Hematopoietic multipotent progenitor cell treated with erythropoietin and hydrocortisone succinate and interleukin-3 and kit ligand, for 17 days (in vitro differentiated cells): ENCODE measurements around the gene PSG7.
"Not testable (repeated sequence)": the region's sequence is repeated elsewhere in the genome, so short reads cannot be mapped to it uniquely, and the experiment has no call there.

Source experiments
- DNase-seq: peaks from one replicate; pipeline ENCODE4 v3.0.0-alpha.2; 2015; ENCODE audit warnings: low spot score

Gene PSG7

DNA sequence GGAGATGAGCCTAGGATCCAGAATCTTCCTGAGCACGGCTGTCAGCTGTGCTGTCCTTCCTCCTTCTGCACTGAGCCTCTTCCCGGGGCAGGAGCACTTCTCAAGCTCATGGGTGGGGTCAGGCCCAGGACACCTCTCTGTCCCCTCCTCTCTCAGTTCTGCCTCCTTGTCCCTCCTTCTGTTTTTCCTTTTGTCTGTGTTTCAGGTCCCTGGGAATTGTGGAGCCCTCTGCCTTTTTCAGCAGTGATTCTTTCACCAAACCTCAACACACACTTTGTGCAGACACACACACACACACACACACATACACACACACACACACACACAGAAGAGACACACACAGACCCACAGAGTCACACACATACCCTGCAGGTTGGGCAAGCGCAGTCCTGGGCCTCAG is at the start of gene PSG7:
Gene PSG7, minus strand, starts transcription at position 101 of the 400 bp plus-strand sequence. CDS start 131 bp downstream, outside the sequence.
- DNase-seq: not testable (repeated sequence)

DNA sequence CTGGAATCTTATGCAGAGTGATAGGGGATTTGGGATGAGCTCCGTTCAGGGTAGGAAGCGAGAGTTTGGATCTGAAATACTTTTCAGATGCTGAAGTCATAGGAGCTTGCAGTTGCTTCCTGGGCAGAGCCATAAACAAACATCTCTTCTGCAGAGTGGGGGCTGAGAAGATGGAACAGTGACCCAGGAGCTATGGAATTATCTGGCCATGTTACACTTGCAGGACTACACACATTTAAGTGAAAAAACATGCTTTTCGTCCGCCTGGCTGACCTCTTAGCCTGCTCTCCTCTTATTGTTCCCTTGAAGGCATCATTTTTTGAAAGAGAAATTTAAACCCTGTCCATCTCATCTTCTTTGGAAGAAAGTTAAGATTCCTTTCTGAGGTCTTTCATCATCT is 48.6 kb upstream of the PSG7 start:
- no peak for DNase-seq

DNA sequence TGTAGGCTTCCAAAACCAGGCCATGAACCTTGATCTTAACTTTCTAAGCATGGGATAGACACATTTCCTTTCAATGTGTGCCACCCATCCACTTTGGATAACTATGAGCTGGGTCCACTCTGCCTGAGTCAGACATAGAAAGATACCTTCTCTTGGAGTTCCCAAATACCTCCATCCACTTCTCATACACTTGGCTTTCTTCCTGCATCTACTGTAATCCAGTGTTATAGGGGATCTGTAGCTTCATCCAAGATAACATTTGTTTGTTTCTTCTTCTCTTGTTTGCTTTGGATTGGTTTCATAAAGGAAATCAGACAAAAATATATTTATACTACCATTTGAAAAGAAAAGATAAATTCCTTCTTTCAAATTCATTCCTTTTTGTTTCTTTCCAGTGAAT is 45.1 kb upstream of the PSG7 start:
- DNase-seq: not testable (repeated sequence)

DNA sequence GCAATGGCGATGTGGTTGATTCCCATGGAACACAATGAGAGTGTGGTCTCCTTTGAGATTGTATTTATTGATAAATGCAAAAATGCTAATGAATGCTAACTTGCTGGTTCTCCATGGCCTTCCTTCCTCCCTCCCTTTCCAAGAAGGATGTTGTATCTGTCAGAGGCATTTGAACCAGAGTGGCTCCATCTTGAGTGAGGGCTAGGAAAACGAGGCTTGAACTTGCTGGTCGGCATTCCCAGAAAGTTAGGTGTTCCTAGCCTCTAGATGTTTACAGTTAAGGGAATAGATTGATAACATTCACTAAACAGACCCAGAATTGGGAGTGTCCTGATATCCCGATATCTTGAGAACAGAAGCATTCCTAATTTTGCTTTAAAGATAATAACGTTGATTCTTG is 34.4 kb upstream of the PSG7 start:
- not testable (repeated sequence) for DNase-seq

DNA sequence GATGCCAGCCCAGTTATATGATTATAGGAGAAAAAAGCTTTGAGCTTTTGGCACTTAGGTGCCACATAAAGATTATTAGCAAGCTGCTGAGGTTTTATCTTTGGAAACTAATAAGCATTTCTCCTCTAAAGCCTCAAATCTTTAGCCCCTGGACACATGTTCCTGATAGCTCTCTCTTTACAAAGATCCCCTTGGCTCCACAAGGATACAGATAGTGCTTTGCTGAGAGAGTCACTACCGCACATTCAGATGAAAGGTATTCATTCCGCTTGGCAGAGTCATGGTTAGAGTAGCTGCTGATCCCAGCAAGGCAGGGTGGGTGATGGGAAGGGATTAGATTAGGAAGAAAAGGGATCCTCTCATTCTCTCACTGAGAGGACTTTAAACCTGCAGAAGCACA is 28.2 kb upstream of the PSG7 start:
- no peak for DNase-seq

DNA sequence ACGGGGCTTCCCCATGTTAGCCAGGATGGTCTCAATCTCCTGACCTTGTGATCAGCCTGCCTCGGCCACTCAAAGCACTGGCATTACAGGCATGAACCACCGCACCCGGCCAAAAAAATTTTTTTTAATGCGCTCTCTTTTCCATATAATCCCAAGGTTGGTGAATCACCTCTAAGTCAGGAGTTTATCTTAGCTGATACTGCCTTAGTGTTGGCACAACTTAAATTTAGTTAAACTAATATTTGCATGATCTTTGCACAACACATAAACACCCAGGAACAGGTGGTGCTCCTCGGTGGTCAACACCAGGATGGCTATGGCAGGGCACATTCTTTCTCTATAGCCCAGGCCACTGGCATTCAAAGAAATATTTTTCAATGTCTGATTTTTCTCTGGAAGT is 24.1 kb upstream of the PSG7 start:
- DNase-seq: no peak

DNA sequence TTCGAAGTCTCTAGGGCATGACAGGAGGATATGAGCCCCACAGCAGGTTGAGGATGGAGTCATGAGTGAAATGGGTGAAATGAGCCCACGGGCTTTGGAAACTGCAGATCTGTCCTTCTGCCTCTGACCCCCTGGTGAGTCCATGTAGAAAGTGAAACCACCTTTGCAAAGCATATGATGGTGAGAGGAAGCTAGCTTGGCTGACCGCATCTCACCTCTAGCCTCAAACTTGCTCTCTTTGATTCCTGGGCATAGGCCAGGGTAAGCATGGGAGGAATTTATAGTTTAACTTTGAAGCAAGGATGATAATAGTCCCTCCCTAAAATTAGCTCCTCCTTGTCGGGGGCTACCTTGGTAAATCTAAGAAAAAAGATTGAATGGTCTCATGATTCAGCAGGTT is 15.1 kb upstream of the PSG7 start:
- not testable (repeated sequence) for DNase-seq

DNA sequence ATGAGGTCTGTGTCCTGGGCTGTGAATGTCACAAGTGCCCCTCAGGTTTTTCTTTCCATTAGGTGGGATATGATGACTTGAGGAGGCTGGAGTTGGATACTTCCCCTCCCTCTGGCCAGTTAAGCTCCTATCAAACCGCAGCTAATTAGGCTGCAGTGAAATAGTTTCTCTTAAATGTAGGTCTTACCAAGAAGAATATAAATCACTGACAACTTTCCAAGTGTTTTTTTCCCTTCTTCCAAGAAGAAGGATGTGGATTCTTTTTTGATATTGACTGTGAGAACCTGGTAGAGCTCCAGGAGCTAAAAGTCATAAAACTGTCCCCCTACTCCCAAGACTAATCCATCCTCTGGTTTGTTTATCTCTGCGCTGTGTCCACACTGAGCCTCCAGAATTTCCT is 14.5 kb upstream of the PSG7 start:
- not testable (repeated sequence) for DNase-seq

DNA sequence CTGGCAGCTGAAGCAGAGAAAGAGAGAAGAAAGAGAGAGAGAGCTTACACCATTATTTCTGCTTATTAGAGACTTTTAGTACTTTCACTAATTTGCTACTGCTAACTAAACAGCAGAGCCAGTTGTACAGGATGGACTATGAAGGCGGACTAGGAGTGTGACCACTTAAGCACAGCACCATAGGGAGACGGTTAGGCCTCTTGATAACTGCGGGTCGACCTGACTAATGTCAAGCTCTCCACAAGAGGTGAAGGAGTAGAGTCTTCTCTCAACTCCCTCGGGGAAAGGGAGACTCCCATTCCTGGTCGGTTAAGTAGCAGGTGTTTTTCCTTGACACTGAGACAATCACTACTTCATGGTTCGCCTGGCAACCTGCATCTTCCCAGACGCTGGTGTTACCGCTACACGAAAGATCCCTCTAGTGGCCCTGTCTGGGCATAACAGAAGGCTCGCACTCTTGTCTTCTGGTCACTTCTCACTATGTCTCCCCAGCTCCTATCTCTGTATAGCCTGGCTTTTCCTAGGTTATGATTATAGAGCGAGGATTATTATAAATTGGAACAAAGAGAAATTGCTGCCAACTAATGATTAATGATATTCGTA is 5.3 kb upstream of the PSG7 start:
- no peak for DNase-seq

DNA sequence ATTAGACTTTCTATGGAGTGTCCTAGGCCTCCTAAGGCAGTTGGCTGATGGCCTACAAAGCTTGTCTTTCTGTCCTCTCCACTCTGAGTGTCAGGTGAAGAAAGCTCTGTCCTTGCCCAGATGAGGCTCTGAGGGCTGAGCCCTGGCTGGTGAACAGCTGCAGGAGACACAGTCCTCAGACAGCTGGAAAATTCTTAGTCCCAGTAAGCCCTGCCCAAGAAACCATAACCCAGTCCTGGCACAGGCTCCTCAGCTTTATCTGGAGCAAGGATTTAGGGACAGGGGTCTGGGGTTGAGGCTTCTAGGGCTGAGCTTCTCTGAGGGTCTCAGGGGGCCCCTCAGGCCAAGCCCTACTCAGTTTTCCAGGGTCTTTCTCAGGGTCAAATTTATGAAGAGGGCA is 2.3 kb downstream of the PSG7 start:
- DNase-seq: not testable (repeated sequence)

DNA sequence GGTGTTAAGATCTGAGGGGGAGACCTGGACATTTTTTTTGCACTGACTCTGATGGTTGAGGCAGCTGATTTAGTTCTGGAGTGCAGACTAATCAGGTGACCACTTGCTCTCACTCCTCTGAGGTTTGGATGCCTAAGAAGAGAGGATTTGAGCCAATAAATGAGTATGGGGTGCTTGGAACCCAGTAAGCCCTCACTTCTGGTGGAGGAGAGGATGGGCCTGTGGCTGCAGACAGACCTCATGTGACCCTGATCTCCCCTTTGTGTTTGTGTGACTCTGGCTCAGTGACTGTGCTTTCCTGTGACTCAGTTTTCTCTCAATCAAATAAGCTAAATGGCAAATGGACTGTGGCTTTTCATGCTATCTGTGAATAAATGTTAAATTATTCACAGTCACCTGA is 2.8 kb downstream of the PSG7 start:
- not testable (repeated sequence) for DNase-seq

DNA sequence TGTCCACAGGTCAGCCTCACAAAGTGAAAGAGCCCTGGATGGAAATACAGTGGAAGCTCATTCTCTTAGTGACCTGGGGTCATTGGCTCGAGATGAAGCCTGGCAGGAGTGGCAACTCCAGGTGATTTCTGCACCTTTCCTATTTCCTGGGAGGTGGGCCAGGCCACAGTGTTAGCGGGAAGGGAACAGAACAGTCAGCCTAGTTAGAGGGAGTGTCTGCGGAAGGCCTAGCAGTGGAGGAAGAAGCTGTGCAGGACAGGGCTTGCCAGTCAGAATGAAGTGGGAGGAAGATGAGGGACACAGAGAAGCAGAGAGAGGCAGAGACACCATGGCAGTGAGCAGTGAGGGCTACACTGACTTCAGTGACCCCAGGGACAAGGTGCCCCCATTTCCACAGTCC is 3.6 kb downstream of the PSG7 start:
- DNase-seq: not testable (repeated sequence)

DNA sequence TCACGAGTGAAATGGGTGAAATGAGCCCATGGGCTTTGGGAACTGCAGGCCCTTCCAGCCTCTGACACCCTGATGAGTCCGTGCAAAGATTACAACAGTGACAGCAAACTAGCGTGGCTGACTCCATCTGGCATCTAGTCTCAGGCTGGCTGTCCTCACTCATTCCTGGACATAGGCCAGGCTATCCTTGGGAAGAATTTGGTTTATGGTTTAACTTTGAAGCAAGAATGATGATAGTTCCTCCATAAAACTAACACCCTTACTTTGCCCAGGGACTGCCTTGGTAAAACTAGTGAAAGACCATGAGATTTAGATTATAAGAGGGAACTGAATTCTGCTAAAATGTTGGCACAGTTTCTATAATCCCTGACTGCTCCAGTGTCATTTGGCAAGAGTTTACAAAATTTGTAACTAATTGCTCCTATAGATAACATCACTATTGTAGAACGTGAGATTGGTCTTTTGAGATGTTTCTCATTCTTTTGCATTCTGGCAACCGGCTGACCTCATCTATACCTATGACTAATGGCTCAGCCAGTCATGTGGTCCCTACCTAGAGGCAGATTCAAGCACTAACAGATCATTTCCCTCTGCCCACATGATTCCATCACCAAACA is 4.4 kb downstream of the PSG7 start:
- DNase-seq: not testable (repeated sequence)

DNA sequence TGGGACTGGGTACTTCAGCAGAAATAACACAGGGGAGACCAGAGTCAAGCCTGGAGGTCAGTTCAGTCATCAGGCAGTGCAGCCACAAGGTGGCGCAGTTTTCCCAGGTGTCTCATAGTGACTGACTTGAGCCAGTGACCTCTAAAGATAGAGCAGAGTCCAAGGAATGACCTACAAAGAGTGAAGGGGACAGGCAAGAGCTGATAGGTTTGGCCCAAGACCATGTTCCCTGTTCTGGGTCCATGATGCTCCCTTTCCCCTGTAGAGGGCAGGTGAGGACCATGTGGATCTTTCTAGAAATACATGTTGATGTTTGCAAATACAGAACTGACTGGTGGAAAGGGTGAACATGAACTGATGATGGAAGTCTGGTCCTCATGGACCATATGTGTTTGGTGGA is 6.8 kb downstream of the PSG7 start:
- not testable (repeated sequence) for DNase-seq

DNA sequence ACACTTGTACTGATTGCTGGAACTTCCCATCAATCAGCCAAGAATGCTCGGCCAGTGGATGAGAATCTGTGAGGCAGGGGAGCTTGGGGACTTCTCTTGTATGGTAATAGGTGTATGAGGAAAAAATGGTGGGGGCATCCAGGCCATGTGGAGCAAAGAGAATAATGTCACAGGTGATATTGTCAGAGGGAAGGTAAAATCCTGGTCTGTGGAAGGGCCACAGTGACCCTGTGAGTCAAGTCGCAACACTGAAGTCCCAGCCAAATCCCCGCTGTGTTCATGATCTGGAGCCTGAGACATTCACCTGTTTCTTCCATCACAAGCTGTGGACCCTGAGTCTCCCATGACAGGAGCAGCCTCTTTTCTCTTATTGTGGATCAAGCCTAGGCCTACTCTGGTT is 8.1 kb downstream of the PSG7 start:
- no peak for DNase-seq

DNA sequence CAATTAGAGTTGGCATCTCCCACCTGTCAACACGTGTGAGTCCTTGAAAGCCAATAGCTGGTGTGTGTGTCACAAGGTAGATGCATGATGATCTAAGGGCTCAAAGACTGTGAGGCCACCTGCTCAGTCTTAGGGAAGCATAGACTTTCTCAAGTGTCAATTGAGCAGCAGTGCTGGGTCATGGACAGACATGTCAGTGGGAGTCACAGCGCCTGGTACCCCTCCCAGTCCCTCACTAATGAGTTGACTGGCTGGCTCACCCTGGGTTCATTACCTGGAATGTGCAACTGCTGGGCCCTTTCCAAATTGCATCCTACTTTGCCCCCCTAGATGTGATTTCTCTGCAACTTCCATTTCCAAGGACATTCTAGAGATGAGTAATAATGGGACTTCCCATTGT is 10.2 kb downstream of the PSG7 start:
- DNase-seq: no peak

DNA sequence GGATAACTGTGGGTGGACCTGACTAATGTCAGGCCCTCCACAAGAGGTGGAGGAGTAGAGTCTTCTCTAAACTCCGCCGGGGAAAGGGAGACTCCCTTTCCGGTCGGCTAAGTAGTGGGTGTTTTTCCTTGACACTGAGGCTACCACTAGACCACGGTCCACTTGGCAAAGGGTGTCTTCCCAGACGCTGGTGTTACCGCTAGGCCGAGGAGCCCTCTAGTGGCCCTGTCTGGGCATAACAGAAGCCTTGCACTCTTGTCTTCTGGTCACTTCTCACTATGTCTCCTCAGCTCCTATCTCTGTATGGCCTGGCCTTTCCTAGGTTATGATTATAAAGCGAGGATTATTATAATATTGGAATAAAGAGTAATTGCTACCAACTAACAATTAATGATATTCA is 13.9 kb downstream of the PSG7 start:
- DNase-seq: peak; percentile 6

DNA sequence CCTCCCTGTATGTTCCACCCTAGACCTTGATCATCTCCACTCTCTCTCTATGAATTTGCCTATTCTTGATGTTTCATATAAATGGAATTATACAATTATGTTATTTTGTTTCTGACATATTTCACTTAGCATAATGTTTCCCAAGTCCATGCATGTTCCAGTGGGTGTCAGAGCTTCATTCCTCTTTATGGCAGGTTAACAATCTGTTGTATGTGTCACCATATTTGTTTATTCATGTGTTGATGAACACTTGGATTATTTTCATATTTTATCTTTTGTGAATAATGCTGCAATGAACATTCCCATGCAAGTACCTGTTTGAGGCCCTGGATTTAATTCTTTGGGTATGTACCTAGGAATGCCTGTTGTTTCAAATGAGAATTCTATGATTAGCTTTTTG is 16.0 kb downstream of the PSG7 start:
- DNase-seq: not testable (repeated sequence)

DNA sequence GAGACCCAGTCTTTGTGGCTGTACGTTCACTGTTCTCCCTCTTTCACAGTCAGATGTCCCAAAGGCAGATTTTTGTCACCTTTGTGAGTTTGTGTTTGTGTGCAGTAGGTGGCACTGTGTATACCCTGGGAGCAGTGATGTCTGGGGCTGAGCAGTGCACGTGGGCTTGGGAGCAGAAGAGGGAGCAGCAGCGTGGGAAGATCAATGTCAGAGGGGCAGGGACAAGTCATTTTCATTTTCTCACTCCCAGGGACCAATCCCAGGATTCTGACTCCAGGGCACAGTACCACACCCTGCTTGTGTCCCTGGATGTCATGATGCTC is 17.3 kb downstream of the PSG7 start:
- DNase-seq: no peak

DNA sequence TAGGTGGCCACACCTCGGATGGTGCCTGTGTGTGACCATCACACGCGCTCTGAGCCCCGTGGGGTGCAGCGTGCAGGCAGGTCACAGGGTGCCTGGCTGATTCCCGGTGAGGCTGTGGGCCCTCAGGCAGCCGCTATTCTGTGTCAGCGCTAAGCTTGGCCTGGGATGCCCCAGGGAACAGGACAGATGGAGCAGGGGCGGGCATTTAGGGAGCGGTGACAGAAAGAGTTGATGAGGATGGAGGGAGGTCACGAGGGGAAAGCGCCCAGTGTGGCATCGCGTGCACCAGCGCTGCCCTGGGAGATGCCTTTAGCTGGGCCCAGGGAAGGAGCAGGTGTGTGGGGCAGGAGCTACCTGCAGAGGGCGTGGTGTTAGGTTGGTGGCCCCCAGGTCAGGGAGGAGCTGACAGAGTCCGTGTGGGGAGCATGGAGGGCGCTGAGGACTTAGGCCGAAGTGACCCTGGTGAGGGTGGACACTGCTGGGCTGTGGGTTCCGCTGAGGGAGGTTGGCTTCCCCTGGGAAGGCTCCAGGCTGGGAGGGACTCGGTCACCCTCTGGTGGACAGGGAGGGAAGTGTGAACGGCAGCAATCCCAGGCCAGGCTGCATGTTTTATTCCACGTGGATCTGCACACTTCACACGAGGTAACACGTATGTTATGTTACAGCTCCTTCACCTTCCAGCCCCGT is 17.8 kb downstream of the PSG7 start:
- not testable (repeated sequence) for DNase-seq

DNA sequence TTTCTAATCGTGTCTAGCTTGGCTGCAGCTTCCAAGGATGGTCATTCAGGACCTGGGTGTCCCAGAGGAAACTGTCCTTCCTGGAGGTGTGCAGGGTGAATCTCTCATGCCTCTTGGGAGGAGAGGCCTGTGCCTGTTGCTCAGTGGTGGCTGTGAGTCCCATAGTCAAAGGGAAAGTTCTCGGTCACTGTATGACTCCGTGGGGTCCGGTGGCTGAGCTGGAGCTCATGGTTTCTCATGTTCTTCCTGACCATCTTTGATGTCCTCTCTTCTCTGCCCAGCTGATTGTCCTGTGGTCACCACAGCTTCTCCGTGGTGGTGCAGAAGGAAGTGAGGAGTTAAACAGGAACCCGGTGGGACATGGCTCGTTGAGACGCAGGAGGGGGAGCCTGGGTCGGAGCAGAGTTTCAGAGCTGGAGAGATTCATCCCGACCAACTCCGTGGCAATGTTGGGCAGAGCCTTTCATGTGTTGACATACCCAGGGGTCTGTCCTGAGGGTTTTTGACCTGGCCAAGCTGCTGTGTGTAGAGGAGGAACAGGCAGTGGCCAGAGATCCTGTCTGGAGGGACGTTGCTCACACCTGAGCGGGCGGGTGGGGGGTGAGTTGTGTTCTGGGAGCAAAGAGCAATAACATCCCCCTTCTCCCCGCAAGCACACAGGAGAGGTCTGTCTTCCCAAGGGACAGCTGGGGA is 18.5 kb downstream of the PSG7 start:
- not testable (repeated sequence) for DNase-seq

DNA sequence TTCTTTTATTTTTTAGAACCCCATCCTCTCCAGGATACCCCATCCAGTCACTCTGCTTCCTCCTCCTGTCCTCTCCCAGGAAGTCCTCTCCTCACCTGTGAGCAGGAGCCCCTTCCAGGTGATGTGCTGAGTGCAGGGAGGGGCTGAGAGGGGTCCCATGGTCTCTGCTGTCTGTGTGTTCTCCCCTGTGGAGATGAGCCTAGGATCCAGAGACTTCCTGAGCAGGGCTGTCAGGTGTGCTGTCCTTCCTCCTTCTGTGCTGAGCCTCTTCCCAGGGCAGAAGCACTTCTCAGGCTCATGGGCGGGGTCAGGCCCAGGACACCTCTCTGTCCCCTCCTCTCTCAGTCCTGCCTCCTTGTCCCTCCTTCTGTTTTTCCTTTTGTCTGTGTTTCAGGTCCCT is 19.4 kb downstream of the PSG7 start, which contains the start of gene PSG6:
Gene PSG6, minus strand, starts transcription at position 261 of the 400 bp plus-strand sequence. Its CDS starts 102 bp downstream, at position 159.
- DNase-seq: not testable (repeated sequence)

DNA sequence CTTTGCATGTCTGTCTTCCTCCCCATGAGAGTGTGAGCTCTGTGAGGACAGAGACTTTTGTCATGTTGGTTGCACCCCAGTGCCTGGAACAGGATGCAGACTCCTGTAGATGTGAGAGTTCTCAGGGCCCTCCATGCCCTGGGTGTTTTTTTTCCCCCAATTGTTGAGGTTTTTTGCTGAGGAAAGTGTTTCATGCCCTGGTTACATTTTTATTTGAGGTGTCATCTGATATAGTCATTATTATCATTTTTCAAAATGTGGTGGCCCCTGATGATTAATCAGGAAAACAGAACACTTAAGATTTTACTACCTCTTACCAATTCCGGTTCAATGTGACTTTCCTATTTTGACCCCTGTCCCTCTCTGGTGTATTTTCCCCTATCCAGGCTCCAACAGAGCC is 20.1 kb downstream of the PSG7 start:
- DNase-seq: not testable (repeated sequence)
